Left hindlimb (tissue), 1 donor: Measurements from ENCODE around the gene MSANTD1.
A peak's percentile ranks its signal among the peaks of the same experiment; 100 is the strongest.

ENCODE experiments used
- DNase-seq: peaks from one replicate; pipeline ENCODE4 v3.0.0-alpha.2; 2018

Gene MSANTD1

GRCh38 chr4:3249711-3250437, 915 bp downstream of the MSANTD1 start:
- DNase-seq, result peak; percentile 31

GRCh38 chr4:3250438-3250955, 1.5 kb downstream of the MSANTD1 start:
- DNase-seq, result peak; percentile 25

GRCh38 chr4:3250956-3251690, 2.2 kb downstream of the MSANTD1 start:
- peak; percentile 23 for DNase-seq

GRCh38 chr4:3251691-3252479, 2.9 kb downstream of the MSANTD1 start:
- DNase-seq, result peak; percentile 5

- DNase-seq, result peak; percentile 11
These were observed 3.5 kb downstream of the MSANTD1 start for GRCh38 chr4:3252480-3252828.

- DNase-seq, result peak; percentile 23
These were observed 4.1 kb downstream of the MSANTD1 start for GRCh38 chr4:3252831-3253641.

GRCh38 chr4:3253808-3254207, 4.8 kb downstream of the MSANTD1 start:
- no peak for DNase-seq

- peak; percentile 20 for DNase-seq
These were observed 5.6 kb downstream of the MSANTD1 start for GRCh38 chr4:3254302-3255131.

GRCh38 chr4:3255611-3256186, 6.7 kb downstream of the MSANTD1 start:
- DNase-seq, result peak; percentile 18

GRCh38 chr4:3256230-3257102, 7.5 kb downstream of the MSANTD1 start:
- DNase-seq, result peak; percentile 22

- DNase-seq, result peak; percentile 18
These were observed 8.2 kb downstream of the MSANTD1 start for GRCh38 chr4:3257103-3257555.

GRCh38 chr4:3257556-3258482, 8.9 kb downstream of the MSANTD1 start:
- no peak for DNase-seq

GRCh38 chr4:3261411-3262207, 12.7 kb downstream of the MSANTD1 start:
- DNase-seq, result peak; percentile 21

- no peak for DNase-seq
These were observed 13.5 kb downstream of the MSANTD1 start for GRCh38 chr4:3262208-3263052.

- DNase-seq, result no peak
These were observed 14.3 kb downstream of the MSANTD1 start for GRCh38 chr4:3263053-3263875.

- DNase-seq, result no peak
These were observed 14.9 kb downstream of the MSANTD1 start for GRCh38 chr4:3263876-3264193.
